Fibroblast of skin of back (primary cell): ENCODE data around the gene XYLT1.
A peak's percentile ranks its signal among the peaks of the same experiment; 100 is the strongest.
"Not testable (repeated sequence)": the region's sequence is repeated elsewhere in the genome, so short reads cannot be mapped to it uniquely, and the experiment has no call there.

Experiments used
- DNase-seq: peaks from one replicate; pipeline ENCODE4 v3.0.0-alpha.2; 2013

The XYLT1 gene

DNA sequence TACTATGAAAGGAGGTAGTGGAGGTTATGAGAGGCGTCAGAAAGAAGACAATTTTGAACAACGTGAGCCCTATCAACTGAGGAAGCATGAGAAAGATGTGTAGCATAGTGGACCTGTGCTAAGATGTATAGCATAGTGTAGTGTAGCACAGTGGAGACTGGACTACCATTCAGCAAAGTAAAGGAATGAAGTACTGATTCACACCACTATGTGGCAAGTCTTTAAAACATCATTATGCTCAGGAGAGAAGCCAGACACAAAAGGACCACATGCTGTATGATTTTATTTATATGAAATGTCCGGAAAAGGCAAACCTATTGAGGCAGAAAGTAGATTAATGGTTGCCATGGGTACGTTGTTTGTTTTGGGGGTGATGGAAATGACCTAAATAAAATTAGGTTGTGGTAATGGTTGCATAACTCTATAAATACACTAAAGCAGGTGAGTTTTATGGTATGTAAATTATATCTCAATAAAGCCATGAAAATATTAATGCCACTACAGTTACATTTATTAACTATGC lies 20.4 kb upstream of the XYLT1 start:
- DNase-seq: no peak

DNA sequence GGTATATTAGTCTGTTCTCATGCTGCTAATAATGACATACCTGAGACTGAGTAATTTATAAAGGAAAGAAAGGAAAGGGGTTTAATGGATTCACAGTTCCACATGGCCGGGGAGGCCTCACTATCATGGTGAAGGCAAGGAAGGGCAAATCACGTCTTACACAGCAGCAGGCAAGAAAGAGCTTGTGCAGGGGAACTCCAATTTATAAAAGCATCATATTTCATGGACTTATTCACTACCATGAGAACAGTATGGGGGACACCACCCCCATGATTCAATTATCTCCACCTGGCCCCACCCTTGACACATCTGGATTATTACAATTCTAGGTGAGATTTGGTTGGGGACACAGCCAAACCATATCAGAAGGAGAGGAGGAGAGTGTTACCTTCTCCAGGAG lies 17.7 kb upstream of the XYLT1 start:
- DNase-seq: no peak

GRCh38 chr16:17483351-17483750 lies 12.6 kb upstream of the XYLT1 start:
- no peak for DNase-seq

- DNase-seq: not testable (repeated sequence)
These were observed 11.6 kb upstream of the XYLT1 start for GRCh38 chr16:17482341-17482740.

DNA sequence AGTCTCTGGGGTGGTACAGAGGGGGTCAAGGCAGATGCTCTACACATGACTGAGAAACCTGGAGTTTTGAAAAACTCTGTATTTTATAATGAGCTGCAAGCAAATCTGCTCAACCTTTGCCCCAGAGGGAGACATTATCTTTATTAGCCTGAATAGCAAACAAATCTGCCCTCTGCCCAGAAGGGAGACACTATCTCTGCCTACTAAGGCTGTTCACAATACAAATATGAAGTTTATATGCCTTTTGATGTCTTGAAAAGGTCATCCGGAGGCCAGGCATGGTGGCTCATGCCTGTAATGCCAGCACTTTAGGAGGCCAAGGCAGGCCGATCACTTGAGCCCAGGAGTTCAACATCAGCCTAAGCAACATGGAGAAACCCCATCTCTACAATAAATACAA lies 11.0 kb upstream of the XYLT1 start:
- no peak for DNase-seq

GRCh38 chr16:17477260-17477545 lies 6.4 kb upstream of the XYLT1 start:
- not testable (repeated sequence) for DNase-seq

GRCh38 chr16:17476414-17477259 lies 5.9 kb upstream of the XYLT1 start:
- DNase-seq: peak; percentile 70

- no peak for DNase-seq
These were observed 4.3 kb upstream of the XYLT1 start for GRCh38 chr16:17475104-17475503.

DNA sequence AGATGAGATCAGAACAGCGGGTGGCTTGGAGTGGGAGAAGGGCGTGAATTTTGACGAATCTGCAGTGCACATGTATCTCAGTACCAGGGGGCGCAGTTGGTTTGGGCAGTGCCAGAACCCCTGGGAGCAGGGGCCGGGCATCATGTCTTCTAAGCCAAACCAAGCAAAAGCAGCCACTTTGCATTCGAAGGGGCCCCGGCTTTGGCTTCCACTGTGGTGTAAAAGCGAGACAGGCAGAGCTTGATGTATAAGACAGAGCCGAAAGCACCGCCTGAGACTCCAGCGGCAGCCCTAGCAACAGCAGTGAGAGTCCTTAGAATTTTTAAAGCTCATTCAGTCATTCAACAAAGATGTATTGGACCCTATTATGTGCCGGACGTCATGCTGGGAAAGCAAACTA lies 3.8 kb upstream of the XYLT1 start:
- no peak for DNase-seq

DNA sequence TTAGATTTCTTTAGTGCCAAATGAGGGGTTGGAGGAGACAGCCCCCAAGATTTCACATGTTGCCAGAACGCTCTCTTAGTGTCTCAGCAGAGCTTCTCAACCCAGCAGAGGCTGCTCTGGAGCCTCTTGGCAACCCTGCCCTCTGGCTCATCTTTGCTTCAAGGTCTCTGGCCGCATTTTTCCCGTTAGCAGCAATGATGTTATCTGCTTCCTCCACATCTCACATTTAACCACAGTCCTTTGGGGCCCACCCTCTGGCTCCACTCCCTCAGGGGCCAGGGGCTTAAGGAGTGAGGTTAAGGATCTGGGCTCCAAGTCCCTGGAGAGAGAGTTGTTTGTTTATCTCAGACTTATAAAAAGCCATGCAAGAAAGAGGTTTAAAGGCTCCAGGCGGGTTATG lies 3.3 kb upstream of the XYLT1 start:
- peak; percentile 28 for DNase-seq

- DNase-seq: peak; percentile 78
These were observed 1.1 kb upstream of the XYLT1 start for GRCh38 chr16:17471719-17472461.

DNA sequence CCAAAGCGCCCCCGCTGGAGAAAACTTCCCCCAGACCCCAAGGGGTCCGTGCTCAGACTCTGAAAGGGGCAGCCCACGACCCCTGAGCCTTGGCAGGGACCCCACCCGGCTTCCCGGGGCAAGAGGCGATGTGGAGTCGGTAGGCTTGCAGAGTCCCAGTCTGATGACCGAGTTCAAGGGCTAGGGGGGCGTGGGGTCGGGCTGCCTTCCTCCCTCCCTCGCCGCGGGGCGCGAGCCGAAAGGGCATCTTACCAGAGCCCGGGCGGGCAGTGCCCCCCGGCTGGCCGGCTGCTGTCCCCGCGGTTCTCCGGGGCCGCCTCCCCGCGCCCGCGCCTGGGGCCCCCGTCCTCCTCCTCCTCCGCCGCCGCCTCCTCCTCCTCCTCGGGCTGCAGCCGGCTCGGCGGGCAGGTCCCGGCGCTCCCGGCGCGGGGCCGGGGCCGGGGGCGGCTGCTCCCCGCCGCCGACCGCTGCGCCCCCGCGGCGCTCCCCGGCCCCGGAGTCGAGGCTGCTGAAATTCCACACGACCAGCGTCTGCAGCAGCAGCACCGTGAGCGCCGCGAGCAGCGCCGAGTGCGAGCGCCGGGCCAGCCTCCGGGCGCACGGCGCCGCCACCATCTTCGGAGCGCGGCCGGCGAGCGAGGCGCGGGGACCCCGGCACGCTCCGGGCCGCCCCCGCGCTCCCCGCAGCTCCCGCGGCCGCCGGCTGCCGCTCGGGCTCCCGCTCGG lies 415 bp downstream of the XYLT1 start:
- DNase-seq: no peak

- DNase-seq: no peak
These were observed 999 bp downstream of the XYLT1 start for GRCh38 chr16:17469741-17470181.

GRCh38 chr16:17469011-17469740 lies 1.6 kb downstream of the XYLT1 start:
- peak; percentile 94 for DNase-seq

GRCh38 chr16:17468611-17469010 lies 2.1 kb downstream of the XYLT1 start:
- no peak for DNase-seq

- DNase-seq: peak; percentile 72
These were observed 2.7 kb downstream of the XYLT1 start for GRCh38 chr16:17467923-17468540.

DNA sequence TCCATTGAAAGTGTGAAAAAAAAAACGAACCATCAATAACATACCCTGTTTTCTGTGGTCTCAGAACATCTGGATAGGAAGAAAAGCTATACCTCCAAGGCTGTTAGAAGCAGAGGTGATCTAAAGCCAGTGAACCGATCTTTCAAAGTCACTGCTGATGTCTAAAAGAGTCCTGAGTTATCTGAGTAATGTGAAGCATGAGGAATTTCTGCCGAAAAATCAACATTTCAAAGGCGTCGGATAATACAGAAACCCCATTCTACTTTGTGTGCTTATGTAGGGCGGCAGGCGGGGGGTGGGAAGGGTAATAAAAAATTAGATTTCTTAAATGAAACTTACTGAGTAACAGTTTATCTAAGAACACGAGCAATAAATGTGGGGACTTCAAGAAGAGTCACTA lies 3.9 kb downstream of the XYLT1 start:
- no peak for DNase-seq

- no peak for DNase-seq
These were observed 5.3 kb downstream of the XYLT1 start for GRCh38 chr16:17465460-17465859.

- no peak for DNase-seq
These were observed 7.4 kb downstream of the XYLT1 start for GRCh38 chr16:17463335-17463734.

DNA sequence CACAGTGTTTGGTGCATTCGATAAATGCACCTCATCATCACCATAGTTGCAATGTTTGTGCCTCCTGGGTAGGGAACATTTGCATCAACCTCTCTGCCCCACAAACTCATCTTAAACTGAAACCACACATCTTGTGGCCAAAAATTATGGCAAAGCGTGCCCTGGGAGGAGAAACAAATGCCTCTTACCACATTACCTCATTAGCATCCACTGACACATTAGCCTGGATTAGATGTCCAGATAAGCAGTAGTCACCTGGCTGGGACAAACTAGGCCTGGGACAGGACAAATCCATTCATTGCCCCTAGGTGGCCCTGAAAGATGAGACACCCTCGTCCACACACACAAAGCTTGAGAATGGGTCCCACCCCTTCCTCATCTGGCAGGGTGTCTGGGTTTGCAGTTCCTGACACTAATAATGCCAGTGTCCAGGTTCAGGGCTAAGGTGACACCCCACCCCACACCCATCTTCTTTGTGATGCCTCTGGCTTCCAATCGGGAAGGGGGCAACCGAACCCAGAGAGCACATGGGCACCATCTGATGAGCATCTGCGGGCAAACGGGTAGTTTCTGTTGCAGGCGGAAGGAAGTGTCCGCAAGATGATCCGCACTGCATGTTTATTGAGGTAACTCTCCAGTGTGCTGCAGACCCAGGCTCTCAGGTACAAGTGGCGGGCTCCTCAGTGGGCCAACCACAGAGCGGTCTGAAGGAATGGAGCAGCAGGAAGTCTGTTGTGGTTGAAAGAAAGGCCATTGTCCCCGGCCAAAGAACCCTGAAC lies 8.6 kb downstream of the XYLT1 start:
- DNase-seq: no peak

GRCh38 chr16:17460890-17461289 lies 9.9 kb downstream of the XYLT1 start:
- no peak for DNase-seq
